Activated CD8-positive, alpha-beta memory T cell treated with anti-CD3 and anti-CD28 coated beads, Interleukin-2, amount 50 U/mL, for 24 hours (primary cell): ENCODE data around the gene TSPAN14.

Experiments
- DNase-seq: peaks from one replicate; pipeline ENCODE4 v3.0.0-alpha.2; 2020; ENCODE audit errors: extremely low read depth

TSPAN14 gene

DNA sequence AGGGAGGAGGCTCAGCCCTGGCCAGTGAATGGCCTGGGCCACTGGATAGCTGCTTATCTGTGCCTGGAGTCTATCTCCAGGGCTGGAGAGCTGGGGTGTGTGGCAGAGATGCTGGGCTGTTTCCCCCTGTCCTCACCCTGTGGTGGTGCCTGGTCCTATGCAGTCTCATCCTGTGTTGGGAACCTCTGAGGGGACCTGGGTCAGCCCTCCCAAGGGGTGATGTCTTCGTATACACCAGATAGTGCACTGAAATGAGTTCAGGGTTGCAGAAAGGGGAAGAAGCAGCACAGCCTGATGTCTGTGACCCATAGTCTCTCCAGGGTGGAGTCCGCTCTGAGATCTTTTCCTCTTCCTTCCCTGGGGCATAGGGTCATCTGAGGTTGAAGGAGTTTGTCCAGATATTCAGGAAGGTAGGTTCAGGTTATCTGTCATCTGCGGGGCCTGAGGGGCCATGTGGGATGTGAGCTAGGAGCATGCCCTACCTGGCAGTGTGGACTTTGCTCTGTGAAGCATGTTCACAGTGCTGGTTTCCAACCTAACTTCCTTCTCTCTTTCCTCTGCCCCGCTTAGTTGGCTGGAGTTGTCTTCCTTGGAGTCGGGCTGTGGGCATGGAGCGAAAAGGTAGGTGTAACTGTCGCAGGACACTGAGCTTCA lies 50.2 kb downstream of the TSPAN14 start:
- no peak for DNase-seq

DNA sequence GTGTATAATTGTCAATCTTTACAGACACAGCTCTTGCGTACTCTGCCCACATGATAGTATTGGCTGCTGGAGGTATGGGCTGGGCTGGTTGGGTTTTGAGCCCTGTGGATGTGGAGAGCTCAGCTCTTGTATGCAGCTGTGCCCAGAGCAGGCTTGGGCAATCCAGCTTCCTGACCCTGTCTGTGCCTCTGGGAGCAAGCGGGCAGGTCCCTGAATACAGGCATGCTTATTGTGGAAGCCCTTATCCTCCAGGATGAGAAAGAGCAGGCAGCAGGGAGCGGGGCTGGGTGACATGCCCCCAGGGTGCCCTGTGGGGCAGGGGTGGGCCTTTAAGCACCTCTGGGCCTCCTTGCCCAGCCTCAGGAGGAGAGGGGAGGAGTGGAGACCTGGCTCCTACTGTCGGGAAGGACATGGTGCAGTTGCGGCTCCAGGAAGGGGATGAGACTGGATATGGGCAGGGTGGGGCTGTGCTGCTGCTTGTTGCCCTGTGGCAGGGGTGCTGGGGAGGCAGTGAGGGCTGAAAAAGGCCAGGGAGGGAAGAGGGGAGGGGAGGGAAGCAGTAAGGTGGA lies 50.9 kb downstream of the TSPAN14 start:
- no peak for DNase-seq

DNA sequence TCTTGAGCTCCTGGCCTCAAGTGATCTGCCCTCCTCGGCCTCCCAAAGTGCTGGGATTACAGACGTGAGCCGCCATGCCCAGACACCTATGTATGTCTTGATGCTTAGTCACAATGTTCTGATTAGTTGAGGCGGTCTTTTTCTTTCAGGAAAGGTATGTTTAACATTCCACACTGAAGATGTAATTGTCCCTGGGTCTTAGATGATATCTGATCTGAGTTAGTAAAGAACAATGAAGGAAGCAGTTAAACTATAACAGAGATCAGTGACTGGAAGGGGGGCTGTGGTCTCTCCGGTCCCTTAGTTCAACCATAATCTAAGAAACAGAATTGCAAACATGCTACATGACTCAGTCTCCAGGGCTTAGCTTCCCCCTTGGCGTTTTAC lies 52.1 kb downstream of the TSPAN14 start:
- no peak for DNase-seq

DNA sequence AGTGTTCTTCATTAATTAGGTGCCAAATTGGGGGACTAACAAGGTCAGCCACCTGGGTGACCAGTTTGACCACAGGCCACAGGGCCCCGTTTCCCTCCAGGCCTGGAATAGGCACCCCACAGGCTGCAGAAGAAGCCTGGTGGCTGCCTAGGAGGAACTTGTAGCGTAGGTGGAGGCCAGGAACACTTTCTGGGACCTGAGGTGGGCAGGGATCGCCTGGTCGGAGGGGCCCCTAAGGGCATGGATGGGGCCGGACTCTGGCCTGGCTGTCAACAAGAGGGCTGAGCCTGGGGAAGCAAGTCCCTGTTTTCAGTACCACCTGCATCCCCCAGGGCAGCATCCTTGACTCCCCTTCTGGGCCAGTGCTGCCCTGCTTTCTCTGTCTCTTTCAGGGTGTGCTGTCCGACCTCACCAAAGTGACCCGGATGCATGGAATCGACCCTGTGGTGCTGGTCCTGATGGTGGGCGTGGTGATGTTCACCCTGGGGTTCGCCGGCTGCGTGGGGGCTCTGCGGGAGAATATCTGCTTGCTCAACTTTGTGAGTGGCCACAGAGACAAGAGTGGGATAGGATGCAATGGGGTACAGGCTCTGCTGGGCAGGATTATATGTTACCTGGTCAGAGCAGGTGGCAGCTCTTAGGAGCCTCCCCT lies 52.9 kb downstream of the TSPAN14 start:
- DNase-seq, result no peak

DNA sequence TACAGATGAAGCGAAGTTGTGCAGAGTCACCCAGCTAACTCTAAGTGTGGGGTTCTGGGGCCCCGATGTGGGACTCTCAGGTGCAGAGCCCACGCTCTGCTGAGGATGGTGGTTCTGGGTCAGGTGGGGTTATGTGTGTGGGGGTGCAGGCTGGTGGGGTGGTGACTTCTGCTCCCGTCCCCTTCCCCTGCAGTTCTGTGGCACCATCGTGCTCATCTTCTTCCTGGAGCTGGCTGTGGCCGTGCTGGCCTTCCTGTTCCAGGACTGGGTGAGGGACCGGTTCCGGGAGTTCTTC lies 54.9 kb downstream of the TSPAN14 start:
- no peak for DNase-seq

DNA sequence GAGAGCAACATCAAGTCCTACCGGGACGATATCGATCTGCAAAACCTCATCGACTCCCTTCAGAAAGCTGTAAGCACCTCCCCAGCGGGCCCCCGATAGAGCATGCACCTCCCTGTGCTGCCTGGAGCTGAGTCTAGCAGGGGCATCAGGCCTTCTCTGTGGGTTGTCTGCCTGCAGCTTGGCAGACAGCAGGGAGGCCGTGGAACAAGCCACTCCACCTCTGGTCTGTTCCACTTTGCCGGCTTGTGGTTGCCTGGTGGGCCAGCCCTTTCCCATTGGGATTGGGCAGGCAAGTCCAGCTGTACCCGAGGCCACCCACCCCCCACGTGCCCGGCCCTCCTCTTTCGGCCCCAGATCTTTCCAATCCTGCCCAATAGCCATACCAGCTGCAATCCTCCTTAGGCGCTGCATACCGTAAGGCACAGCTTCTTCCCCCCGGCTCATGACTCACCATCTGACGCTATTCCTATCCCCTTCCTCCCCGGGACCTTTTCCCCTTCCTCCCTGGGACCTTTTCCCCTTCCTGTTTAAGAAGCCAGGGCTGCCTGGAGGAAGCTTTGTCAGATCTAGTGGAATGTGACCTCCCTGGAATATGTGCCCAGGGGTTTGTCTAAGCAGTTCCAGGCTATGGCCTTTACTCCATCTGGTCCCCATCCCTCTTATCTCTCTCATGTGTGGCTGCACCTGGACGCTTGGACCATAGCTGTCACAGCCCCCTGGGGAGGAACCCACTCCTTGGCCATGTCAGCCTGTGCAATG lies 55.5 kb downstream of the TSPAN14 start:
- no peak for DNase-seq

DNA sequence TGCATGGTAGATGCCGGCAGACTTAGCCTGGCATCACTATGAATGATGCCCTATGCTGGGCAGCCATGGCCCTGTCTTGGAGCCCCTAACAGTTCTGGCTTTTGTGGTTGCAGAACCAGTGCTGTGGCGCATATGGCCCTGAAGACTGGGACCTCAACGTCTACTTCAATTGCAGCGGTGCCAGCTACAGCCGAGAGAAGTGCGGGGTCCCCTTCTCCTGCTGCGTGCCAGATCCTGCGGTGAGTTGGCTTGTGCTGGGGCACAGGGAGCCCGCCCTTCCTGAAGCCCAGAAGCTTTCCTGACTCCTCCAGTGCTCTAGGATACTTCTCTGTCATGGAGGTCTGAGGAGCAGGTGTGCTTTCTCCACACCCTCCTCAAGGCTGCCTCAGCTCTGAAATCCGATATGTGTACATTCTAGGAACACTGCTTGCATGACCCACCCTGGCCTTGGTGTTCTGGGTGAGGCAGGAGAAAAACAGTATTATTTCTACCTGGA lies 58.0 kb downstream of the TSPAN14 start:
- no peak for DNase-seq

DNA sequence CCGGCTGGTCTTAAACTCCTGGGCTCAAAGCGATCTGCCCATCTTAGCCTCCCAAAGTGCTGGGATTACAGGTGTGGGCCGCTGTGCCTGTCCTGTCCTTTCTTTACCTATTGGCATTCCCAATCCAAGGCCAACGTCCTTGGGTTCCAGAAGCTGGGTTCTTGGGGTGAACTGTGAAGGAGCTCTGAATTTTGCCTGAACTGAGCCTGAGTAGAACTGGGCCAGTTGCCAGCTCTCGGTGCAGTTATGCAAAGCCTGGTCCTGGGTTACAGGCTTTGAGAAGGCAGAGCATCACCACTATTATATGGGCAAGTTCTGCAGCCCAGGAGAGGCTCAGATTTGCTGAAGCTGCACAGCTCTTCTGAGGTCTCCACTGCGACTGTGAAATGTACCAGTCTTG lies 59.0 kb downstream of the TSPAN14 start:
- no peak for DNase-seq

DNA sequence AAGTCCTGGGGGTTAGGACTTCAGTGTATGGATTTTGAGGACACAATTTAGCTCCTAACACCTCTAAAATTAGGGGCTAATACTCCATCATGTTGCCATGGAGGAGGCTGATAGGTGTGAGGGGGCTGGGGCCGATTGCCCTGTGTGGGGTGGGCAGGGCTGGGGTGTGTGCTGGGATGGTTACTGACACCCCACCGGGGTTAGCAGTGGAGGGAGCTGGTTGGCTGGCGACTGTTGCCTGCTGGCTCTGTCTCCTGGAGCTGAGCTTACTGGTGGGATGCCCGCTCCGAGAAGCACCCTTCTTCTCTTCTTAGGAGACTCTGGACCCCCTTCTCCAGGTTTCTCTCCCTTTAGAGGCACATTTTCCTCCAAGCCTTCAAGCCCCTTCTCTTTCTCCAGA lies 61.4 kb downstream of the TSPAN14 start:
- no peak for DNase-seq

DNA sequence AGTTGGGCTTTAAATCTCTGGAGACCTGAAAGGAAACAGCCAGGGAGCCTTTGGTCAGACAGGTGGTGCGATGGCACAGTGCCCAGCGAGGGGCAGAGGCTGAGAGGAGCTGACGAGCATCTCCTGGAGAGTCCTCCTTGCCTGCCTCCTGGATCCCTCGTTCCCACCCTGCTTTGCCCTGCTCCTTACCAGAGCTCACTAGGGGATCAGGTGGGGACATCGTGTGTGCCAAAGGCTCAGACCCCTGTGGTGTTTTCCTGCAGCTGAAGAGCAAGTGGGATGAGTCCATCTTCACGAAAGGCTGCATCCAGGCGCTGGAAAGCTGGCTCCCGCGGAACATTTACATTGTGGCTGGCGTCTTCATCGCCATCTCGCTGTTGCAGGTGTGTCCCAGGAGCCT lies 61.8 kb downstream of the TSPAN14 start:
- no peak for DNase-seq

DNA sequence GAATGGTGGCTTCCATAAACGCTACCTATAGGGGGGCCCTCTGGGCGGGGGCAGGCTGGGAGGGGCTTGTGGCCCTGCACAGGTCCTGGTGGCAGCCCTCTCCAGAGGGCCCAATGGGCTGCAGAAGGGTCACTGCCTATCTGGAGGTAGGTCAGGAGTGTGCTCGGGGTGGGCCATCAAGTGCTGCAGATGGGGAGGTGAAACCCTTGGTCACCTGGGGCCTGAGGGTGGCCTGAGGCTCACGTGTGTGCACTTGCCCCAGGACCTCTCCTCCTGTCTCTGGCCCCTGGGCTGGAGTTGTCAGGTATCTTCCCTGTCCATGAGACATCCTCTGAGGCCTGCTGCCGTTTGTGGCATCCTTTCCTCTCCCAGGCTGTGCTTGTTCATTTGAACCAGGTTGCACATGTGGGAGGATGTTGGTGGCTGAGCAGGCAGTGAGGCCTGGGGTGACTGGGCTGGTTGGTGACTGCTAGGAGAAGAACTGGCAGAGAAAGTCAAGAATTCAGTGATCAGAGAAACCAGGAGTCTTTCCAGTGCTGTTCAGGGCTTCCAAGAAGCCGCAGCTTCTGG lies 62.5 kb downstream of the TSPAN14 start:
- no peak for DNase-seq

DNA sequence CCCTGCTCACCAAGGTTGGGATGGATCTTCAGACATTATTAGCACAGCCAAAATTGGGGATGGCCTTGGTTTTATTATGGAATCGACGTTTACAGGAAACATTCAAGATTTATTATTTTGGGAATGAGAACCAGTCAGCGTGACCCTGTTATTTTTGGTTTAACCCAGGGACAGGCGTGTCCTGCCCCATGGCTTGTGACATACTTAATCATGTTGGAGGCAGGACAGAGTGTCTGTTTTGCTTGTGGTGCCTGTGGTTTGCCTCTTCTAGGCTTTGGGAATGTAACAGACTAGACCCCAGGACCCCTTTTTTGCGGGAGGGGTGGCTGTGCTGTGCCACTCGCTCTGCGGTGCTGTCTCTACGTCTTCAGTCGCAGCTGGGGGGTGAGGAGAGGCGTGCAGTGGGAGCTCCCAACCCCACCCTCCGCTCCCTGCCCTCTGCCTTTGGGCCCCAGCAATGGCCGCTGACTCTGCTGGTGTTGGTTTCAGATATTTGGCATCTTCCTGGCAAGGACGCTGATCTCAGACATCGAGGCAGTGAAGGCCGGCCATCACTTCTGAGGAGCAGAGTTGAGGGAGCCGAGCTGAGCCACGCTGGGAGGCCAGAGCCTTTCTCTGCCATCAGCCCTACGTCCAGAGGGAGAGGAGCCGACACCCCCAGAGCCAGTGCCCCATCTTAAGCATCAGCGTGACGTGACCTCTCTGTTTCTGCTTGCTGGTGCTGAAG lies 63.5 kb downstream of the TSPAN14 start:
- no peak for DNase-seq

DNA sequence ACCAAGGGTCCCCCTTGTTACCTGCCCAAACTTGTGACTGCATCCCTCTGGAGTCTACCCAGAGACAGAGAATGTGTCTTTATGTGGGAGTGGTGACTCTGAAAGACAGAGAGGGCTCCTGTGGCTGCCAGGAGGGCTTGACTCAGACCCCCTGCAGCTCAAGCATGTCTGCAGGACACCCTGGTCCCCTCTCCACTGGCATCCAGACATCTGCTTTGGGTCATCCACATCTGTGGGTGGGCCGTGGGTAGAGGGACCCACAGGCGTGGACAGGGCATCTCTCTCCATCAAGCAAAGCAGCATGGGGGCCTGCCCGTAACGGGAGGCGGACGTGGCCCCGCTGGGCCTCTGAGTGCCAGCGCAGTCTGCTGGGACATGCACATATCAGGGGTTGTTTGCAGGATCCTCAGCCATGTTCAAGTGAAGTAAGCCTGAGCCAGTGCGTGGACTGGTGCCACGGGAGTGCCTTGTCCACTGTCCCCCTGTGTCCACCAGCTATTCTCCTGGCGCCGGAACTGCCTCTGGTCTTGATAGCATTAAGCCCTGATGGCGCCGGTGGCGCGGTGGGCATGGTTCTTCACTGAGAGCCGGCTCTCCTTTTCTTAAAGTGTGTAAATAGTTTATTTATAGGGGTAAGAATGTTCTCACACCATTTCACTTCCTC lies 64.2 kb downstream of the TSPAN14 start:
- DNase-seq, result no peak

DNA sequence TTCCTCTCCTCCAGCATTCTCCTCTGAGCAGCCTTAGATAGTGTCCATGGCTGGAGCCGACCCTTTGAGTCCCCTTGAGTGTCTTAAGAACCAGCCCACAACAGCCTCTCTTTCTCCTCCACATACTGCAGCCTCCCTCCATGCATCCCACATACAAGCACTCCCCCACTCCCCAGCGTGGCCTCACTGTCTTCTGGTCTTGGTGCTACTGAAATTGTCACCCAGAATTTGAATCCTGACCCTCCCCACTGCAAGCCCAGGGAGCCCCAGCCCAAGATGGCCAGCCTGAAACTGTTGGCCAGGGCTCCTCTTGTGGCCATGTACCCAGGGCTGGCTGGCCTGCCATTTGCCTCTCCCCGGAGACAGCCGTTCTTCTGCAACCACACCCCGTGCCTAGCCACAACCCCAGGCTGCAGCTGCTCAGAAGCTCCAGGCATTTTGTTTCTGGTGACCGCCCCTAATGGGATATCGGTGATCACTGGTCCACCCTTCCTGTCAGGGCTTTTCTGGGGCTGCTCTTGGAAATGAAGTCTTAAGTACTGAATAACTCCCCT lies 64.8 kb downstream of the TSPAN14 start:
- DNase-seq, result no peak

DNA sequence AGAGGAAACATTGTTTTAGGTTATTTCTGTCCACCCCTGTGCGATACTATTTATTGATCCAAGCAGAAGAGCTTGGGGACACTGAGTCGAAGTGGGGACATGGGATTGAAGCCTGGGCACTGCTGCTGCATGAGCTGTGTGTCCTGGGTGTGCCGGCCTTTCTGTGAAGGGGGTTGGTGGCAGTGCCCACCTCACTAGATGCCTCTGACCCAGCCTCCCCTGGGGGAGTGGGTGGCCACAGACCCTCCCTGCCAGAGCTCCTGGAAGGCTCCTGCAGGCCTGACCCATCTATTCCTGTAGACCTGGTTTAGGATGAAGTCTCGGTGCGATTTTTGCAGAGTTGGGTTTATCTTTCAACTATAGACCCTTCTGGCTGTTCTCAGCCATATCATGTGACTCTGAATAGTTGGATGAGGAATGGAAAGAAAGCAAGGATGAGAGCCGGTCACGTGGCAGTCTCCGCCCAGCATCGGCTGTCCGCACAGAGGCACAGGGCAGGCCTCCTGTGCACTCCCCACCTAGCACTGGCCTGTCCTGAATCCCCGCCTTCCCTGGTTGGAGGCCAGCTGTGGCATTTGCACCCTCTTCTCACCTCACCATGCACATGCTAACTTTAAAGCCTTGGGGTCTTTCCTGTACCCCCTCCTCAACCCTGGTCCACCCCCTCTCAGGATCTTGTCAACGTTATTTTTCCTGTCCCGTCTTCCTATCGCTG lies 66.0 kb downstream of the TSPAN14 start:
- no peak for DNase-seq

DNA sequence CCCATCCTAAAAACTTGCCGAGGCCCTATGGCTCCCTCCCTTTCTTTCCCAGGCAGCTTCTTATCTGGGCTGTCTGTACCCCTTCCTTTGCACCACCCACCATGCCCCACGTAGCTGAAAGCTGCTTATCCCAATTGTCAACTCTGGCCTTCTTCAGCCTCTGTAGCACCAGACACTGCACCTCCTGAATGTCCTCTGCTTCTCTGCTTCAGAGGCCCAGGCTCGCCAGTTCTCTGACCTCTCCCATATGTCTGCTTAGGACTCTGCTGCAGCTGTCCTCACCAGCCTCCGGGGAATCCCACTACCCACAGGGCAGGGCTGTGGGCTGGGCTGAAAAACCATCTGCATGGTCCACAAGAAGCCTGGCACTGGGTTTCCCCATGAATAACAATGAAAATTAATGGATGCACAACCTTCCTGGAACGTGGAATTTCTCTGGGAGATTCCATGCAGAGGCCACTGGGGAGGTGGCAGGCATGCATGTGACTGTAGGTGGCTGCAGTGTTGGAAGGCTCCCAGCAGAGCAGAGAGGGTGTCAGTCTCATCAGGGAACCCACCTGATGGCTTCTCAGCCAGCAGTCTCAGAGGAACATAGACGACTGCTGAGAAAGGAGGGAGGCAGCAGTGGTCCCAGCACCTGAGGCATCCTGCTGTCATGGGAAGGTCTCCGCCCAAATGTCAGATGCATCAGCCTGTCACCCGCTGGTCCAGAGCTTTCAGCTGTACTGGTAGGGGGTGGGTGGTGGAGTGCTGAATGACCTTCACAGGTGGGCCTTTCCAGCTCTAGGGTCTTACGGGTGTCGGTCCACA lies 66.8 kb downstream of the TSPAN14 start:
- DNase-seq, result no peak

DNA sequence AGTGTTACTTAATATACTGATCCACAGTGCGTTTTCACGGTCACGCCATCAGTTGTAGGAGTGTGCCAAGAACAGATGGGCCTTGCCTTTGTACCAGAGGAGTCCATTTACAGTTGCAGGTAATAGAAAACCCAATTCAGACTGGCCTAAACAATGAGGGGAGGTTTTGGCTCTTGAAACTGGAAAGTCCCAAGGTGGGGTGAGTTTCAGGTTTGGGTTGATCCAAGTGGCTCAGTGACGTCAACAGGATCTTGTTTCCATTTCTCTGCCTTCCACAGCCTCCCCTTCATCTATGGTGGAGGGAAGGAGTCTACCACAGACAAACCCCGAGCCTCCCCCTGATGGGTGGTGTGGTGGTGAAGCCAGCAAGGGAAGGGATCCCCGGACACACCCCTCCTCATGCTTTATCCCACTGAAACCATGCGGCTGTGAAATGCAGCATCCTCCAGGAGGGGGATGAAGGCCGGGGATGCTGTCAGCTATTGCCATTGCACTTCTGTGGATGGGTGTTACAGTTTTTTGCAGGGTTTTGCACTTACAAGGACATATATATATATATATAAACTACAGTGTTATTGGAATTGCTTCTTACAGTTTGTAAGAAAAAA lies 68.8 kb downstream of the TSPAN14 start:
- no peak for DNase-seq

DNA sequence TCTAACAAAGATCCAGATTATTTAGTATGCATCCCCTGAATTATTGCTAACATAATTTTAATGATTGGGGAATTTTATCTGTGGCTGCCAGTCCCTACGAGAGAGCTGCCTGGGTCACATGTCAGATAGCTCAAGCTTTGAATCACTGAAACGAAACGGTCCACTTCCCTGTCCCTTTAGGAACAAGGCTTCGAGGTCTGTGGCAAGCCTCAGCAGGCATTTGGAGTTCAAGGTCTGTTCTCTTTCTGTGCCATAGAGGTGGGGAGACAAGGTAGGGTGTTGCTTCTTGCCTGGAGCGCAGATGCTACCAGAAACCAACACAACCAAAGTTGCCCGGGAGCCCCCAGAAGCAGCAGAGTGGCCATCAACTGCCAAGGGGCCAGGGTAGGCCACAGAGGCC lies 69.7 kb downstream of the TSPAN14 start:
- no peak for DNase-seq
